HG02678 (cell line): ENCODE measurements around the gene HLA-DRA.

ENCODE experiments used
- ATAC-seq: cut with Tn5 transposase; IDR thresholded peaks from one replicate; pipeline ENCODE4 v1.9.1; 2021; ENCODE audit warnings: mild to moderate bottlenecking, moderate library complexity; ENCODE audit not compliant: unreplicated experiment

Gene HLA-DRA

DNA sequence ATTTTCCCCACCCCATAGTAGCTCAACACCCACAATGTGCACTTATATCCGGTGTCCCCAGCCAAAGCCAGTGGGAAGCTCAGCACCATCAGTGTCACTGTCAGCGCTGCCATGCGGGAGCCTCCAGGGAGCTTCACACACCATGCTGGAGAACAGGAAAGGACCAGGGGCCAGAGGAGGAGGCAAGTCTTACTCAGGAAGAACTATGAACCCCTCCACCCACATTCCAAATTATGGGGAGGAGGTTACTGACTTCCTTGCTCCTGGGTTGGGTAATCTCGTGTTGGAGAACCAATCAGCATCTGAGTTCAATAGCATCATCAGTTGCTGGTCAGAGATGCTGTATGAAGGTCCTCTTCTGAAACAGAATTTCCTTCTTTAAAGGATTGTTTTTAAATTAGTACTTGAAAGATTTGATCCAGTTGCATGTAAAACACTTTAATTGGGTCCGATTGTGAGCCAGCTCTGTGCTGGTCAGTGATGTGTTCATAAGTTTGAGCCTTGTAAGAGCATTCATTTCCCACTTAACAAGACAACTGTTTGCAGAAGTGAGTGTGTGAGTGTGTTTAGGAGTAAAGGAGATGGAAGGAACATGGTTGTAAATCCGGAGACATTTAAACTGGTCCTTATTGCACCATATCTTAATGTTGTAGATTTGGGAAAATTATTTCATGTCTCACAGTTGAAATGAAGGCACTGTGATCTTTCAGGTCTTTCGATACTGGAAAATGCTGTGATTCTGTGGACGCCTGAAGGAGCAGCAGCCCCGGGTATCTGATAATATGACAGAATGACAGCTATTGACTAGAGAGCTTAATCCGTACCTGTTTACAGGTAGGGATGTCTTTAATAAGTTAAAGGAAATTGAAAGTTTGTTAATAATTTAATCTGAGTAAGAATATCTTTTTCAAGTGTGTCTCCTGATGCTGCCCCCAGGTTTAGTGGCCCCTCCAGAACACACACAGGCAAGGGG lies 34.0 kb downstream of the HLA-DRA start:
- peak; percentile 99 for ATAC-seq

DNA sequence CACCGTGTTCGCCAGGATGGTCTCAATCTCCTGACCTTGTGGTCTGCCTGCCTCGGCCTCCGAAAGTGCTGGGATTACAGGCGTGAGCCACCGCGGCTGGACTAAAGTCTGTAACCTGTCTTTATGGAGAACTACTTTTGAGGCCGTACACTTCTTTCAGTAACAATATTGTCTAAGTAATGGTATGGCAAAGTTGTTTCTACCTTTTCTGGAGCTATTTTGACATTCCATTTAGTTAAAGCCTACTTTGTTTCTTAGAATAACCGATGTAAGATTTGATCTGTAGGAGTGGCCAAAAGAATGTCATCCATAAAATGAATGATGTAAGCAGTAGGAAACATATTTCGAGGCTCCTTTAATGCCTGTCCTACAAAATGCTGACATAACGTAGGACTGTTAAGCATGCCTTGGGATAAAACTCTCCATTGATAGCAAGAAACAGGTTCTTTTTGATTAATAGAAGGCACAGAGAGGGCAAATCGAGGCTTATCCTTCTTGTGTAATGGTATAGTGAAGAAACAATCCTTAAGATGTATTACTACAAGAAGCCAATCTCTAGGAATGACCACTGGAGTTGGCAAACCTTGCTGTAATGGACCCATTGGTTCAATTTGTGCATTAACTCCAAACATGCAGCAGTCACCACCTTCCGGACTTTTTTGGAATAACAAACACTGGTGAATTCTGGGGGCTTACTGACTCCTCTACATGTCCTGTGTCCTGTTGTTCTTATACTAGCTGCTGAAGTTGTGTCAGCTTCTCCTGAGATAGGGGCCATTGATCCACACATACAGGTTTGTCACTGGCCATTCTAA lies 35.9 kb downstream of the HLA-DRA start:
- no peak for ATAC-seq

DNA sequence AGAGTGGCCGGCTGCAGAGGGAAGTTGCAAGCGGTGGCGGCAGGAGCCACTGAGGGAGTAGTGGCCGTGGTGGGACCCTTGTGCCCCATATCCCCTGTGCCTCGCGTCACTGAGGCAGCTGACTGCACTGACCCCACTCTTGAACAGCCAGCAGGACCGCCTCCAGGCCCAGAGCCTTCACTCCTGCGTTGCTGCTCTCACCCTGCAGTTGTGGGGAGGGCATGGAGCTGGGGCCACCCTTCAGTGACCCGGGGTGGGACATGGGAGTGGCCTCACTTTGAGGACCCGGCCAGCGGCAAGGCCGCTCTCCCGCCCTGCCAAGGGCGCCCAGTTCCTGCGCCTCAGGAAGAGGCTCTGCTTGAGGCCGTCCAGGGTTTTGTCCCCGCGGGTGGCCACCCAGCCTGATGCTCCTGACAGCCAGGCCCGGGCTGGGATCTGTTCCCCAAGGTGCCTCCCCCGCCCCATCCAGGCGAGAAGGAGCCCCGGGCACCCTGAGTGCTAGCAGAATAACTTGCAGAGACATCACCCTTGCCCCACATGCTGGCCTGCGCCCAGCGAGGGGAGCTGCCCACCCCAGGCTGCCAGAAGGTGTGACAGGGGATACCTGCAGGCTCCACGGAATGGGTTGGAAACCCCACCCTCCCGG lies 44.4 kb downstream of the HLA-DRA start:
- no peak for ATAC-seq

DNA sequence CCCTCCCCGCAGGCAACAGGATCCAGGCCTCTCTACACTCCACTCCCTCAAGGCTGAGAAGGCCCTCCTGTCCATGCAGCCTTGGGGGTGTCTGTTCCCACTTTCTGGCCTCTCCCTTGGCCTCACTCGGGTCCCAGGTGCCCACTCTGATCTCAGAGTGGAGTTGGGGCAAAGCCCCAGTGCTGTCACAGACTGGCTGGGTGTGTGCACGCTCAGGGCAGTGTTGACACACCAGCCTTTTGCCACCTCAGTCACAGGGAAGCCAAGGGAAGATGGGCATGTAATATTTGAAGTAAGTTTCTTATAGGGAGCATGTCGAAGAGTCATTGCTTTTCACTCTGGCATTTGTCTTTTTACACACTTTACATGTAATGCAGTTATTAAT lies 44.9 kb downstream of the HLA-DRA start:
- no peak for ATAC-seq

DNA sequence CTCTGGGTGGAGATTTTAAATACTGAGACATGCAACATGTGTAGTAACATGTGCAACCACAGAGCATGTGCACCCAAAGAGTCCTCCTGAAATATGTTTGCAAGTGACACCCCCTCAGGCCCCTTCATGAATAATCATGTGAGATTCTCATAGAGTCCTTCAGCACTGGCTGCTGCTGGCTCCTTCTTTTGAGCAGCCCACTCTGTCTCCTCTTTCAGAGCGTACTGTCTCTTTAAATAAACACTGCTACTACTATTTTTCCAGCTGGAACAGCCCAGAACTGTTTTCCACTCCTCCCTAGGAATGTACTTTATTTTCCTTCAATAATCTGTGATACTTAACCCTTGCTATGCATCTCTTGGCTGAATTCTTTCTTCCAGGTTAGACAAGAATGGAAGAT lies 48.4 kb downstream of the HLA-DRA start:
- ATAC-seq, result no peak

DNA sequence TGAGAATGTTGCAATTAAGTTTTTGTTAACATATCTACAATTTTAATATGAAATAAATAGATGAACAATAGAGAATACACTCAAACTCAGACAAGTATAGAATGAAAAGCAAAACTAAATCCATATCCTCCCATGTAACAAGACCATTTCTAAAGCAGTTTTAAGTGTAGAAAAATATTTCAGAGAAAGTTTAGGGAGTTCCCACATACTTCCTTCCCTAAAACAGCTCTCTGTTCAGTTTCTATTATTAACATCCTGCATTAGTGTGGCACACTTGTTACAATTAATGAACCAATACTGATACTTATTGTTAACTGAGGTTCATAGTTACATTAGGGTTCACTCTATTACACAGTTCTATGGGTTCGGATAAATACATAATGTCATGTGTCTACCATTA lies 52.0 kb downstream of the HLA-DRA start:
- ATAC-seq, result no peak

DNA sequence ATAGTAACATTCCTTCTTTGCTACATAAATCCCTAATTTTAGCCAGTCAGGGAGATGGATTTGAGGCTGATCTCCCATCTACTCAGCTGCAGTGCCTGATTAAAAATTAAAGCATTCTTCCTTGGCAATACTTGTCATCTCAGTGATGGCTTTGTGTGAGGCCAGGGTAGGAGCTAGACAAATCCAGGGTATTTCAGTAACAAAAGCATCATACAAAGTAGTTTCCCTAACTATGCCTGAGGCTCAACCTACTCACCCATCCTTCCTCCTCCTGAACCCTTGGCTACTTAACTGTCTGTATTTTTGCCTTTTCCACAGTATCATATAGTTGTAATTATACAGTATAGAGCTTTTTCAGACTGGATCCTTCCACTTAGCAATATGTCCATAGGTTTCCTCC lies 52.7 kb downstream of the HLA-DRA start:
- ATAC-seq, result no peak
